HepG2 (cell line): ENCODE results near the gene SYNGR2. TPM values are rescaled to one million over a fixed set of nuclear protein-coding genes. Genes with fewer than 3 reads are reported as not detected.

Experiments
- ATF4 ChIP-seq, 2 experiments: fragments of 450-650 bp in 1 of 2; sonication (generic) in 1 of 2; formaldehyde crosslinking; IDR thresholded peaks; 2 replicates each; pipeline versions ENCODE4 v1.5.0 to v1.8.0; 2020 to 2022; ENCODE audit warnings: mild to moderate bottlenecking in 1 of 2, missing genetic modification reagents in 1 of 2
- DZIP1 ChIP-seq: sonication (generic); formaldehyde crosslinking; IDR thresholded peaks from 2 replicates; pipeline ENCODE4 v1.5.0; 2020; ENCODE audit warnings: mild to moderate bottlenecking, missing genetic modification reagents
- GATA4 ChIP-seq: sonication (generic); IDR thresholded peaks from 2 replicates; pipeline ENCODE4 v1.6.1; 2016; ENCODE audit warnings: antibody characterized with exemption, low read depth, borderline replicate concordance
- JUNB ChIP-seq: sonication (generic); formaldehyde crosslinking; IDR thresholded peaks from 2 replicates; pipeline ENCODE4 v1.8.0; 2022; ENCODE audit warnings: missing genetic modification reagents, mild to moderate bottlenecking, borderline replicate concordance
- MYC ChIP-seq: sonication (generic); formaldehyde crosslinking; IDR thresholded peaks from 2 replicates; pipeline ENCODE4 v1.9.0; 2021; ENCODE audit warnings: missing genetic modification reagents, borderline replicate concordance
- POGK ChIP-seq: sonication (generic); formaldehyde crosslinking; conservative IDR thresholded peaks from 2 replicates; pipeline ENCODE4 v1.8.0; 2022; ENCODE audit warnings: mild to moderate bottlenecking, moderate library complexity, missing genetic modification reagents
- POLR2G ChIP-seq: fragments of 200-400 bp; formaldehyde crosslinking; IDR thresholded peaks from 2 replicates; pipeline ENCODE4 v1.6.1; 2018; ENCODE audit warnings: mild to moderate bottlenecking, low read depth, low read length, moderate library complexity
- RBM22 ChIP-seq: fragments of 200-400 bp; formaldehyde crosslinking; optimal IDR thresholded peaks from 2 replicates; pipeline ENCODE3; 2017; ENCODE audit warnings: mild to moderate bottlenecking, low read length, moderate library complexity
- SNRNP70 ChIP-seq: fragments of 200-400 bp; formaldehyde crosslinking; IDR thresholded peaks from 2 replicates; pipeline ENCODE4 v1.6.1; 2017; ENCODE audit warnings: mild to moderate bottlenecking, low read depth, low read length, moderate library complexity
- TEAD3 ChIP-seq: optimal IDR thresholded peaks from 2 replicates; pipeline ENCODE3; 2016; ENCODE audit warnings: borderline replicate concordance
- ZBTB34 ChIP-seq: sonication (generic); formaldehyde crosslinking; IDR thresholded peaks from 2 replicates; pipeline ENCODE4 v1.8.0; 2022; ENCODE audit warnings: mild to moderate bottlenecking, missing genetic modification reagents
- ZNF263 ChIP-seq: sonication (generic); formaldehyde crosslinking; IDR thresholded peaks from 2 replicates; pipeline ENCODE4 v1.4.0; 2020; ENCODE audit warnings: missing genetic modification reagents
- ZNF430 ChIP-seq: sonication (generic); formaldehyde crosslinking; IDR thresholded peaks from 2 replicates; pipeline ENCODE4 v1.9.0; 2021; ENCODE audit warnings: mild to moderate bottlenecking, missing genetic modification reagents
- ZNF687 ChIP-seq: sonication (generic); formaldehyde crosslinking; IDR thresholded peaks from 2 replicates; pipeline ENCODE4 v1.5.1; 2020; ENCODE audit warnings: mild to moderate bottlenecking, missing genetic modification reagents, moderate library complexity
- polyA plus RNA-seq, 8 experiments: library from polyadenylated mRNA; depleted of rRNA in 3 of 8; stranded (reverse) in 7 of 8; unstranded in 1 of 8; fragments of >200 nt; fragmentation: Illumina TruSeq in 4 of 8; extraction: Trizol in 4 of 8; gene quantifications; 2 replicates each; pipeline versions ENCODE4 v1.2.1 to v1.2.3, GENCODE V29; 2011 to 2016; ENCODE audit warnings: low read depth in 4 of 8, missing spikeins in 1 of 8, mixed read lengths in 1 of 8; ENCODE audit not compliant: insufficient read depth in 1 of 8
- total RNA-seq, 5 experiments: library from RNA; depleted of rRNA; stranded (reverse); fragments of >200 nt; fragmentation: Illumina TruSeq; extraction: Trizol; gene quantifications; 2 replicates each; pipeline ENCODE4 v1.2.3, GENCODE V29; 2016; ENCODE audit warnings: low read depth in 1 of 5
- TF ChIP-seq, protein P1 (sequence below): sonication (generic); formaldehyde crosslinking; IDR thresholded peaks from 2 replicates; pipeline ENCODE4 v1.9.0; 2022; ENCODE audit warnings: missing genetic modification reagents, mild to moderate bottlenecking, borderline replicate concordance

The SYNGR2 gene
- total and polyA plus RNA-seq, 2 of the 13 experiments (the other 11 are each of a cell fraction or from before 2014, with no cell fraction given), result 46.7 to 170 TPM

- TF ChIP-seq ZNF687 (CRISPR knock-in tag) (peak; percentile 40; the same call in 1 of the 2 replicates), MYC (CRISPR knock-in tag) (peak; percentile 34; the same call in 1 of the 2 replicates), POGK (CRISPR knock-in tag) (no peak), ZNF430 (no peak), ZBTB34 (CRISPR knock-in tag) (no peak), ZNF263 (0 out of 2 replicates have a peak, but pooled peaks have one; percentile 11), POLR2G (peak; percentile 61), GATA4 (no peak), DZIP1 (CRISPR knock-in tag) (0 out of 2 replicates have a peak, but pooled peaks have one; percentile 28), ATF4 (CRISPR knock-in tag; IDR thresholded peaks at IDR 0.05) (no peak), JUNB (CRISPR knock-in tag) (no peak), RBM22 (peak; percentile 75), TEAD3 (no peak), SNRNP70 (no peak)
- TF ChIP-seq, protein P1, sequence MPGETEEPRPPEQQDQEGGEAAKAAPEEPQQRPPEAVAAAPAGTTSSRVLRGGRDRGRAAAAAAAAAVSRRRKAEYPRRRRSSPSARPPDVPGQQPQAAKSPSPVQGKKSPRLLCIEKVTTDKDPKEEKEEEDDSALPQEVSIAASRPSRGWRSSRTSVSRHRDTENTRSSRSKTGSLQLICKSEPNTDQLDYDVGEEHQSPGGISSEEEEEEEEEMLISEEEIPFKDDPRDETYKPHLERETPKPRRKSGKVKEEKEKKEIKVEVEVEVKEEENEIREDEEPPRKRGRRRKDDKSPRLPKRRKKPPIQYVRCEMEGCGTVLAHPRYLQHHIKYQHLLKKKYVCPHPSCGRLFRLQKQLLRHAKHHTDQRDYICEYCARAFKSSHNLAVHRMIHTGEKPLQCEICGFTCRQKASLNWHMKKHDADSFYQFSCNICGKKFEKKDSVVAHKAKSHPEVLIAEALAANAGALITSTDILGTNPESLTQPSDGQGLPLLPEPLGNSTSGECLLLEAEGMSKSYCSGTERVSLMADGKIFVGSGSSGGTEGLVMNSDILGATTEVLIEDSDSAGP, result peak; percentile 70; the same call in 1 of the 2 replicates
Observed at GRCh38 chr17:78174346-78174869, 6.0 kb downstream of the SYNGR2 start (continued).
